LNCaP clone FGC (cell line): ENCODE data around the gene GPR27.

Source experiments
- DNase-seq: peaks from one replicate; pipeline ENCODE4 v3.0.0-alpha.2; 2011; ENCODE audit warnings: low read depth
- H3K4me3 ChIP-seq: 2 replicates; pipeline ENCODE4 v1.5.1; 2011; ENCODE audit warnings: mild to moderate bottlenecking, low read depth, low read length, control low read depth
- CTCF ChIP-seq: IDR thresholded peaks from 2 replicates; pipeline ENCODE4 v1.5.1; 2012; ENCODE audit warnings: mild to moderate bottlenecking; ENCODE audit not compliant: control insufficient read depth, insufficient read depth; ENCODE audit errors: extremely low read depth

Gene GPR27

GRCh38 chr3:71776538-71776937 lies 22.9 kb downstream of the GPR27 start:
- TF ChIP-seq CTCF, result no peak
- no peak overlapping the region for H3K4me3 ChIP-seq
- no peak for DNase-seq

- TF ChIP-seq CTCF, result no peak
- H3K4me3 ChIP-seq, result no peak overlapping the region
- no peak for DNase-seq
These were observed 24.7 kb downstream of the GPR27 start for GRCh38 chr3:71778353-71778752.

GRCh38 chr3:71779674-71780377 lies 26.2 kb downstream of the GPR27 start:
- no peak for DNase-seq
- no peak for TF ChIP-seq CTCF
- H3K4me3 ChIP-seq, result no peak overlapping the region

GRCh38 chr3:71780430-71780829 lies 26.8 kb downstream of the GPR27 start:
- H3K4me3 ChIP-seq, result no peak overlapping the region
- TF ChIP-seq CTCF, result no peak
- DNase-seq, result no peak

GRCh38 chr3:71783152-71783551 lies 29.5 kb downstream of the GPR27 start:
- TF ChIP-seq CTCF, result no peak
- no peak overlapping the region for H3K4me3 ChIP-seq
- DNase-seq, result no peak

- DNase-seq, result no peak
- no peak for TF ChIP-seq CTCF
- no peak overlapping the region for H3K4me3 ChIP-seq
These were observed 30.7 kb downstream of the GPR27 start for GRCh38 chr3:71784201-71784913.
